Left cardiac atrium (tissue), 4 donors: ENCODE measurements around the gene LRRC4. TPM values are rescaled to one million over a fixed set of nuclear protein-coding genes. Genes with fewer than 3 reads are reported as not detected.
A peak's percentile ranks its signal among the peaks of the same experiment; 100 is the strongest.

ENCODE experiments used
- ATAC-seq, 2 donors: fragments of 200-7000 bp; cut with Tn5 transposase; one replicate each; pipeline ENCODE4 v1.9.1; 2020; ENCODE audit warnings: mild to moderate bottlenecking in 2 of 2, moderate library complexity in 2 of 2
- DNase-seq: peaks from one replicate; pipeline ENCODE4 v3.0.0-alpha.2; 2020
- intact Hi-C, 2 donors: fragments of 100-400 bp; cut with DNase I; formaldehyde crosslinking; loops; one replicate each; pipeline versions ENCODE4 v1.14.1 to v1.15.1; 2022 to 2023
- long read RNA-seq: library from polyadenylated mRNA; unstranded; transcript quantifications from one replicate; pipeline ENCODE4 v2.0.0, GENCODE V29; 2021
- total RNA-seq, 2 donors: library from RNA; stranded (reverse); fragmentation: NEBNext Ultra II Directional; extraction: Animal tissue kit (Norgen Biotek cat#: 25700); gene quantifications; one replicate each; pipeline ENCODE4 v1.2.1, GENCODE V29; 2021
- donor health status: DM: no; HTN: yes; CAD: no.
- donor health status: DM: no; HTN: yes; CAD: no; lungs with severe emphysema.
- donor health status: DM: yes; HTN: yes; CAD: no.
- donor health status: Dilated cardiomyopathy.

LRRC4 gene, protein sequence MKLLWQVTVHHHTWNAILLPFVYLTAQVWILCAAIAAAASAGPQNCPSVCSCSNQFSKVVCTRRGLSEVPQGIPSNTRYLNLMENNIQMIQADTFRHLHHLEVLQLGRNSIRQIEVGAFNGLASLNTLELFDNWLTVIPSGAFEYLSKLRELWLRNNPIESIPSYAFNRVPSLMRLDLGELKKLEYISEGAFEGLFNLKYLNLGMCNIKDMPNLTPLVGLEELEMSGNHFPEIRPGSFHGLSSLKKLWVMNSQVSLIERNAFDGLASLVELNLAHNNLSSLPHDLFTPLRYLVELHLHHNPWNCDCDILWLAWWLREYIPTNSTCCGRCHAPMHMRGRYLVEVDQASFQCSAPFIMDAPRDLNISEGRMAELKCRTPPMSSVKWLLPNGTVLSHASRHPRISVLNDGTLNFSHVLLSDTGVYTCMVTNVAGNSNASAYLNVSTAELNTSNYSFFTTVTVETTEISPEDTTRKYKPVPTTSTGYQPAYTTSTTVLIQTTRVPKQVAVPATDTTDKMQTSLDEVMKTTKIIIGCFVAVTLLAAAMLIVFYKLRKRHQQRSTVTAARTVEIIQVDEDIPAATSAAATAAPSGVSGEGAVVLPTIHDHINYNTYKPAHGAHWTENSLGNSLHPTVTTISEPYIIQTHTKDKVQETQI
- total RNA-seq: 1 to 10 TPM; 3.9 to 8.3 TPM
- long read RNA-seq, partial matches to known transcripts: 0 of 5 reads
- long read RNA-seq, other reads (novel, unspliced or antisense): 5 of 5 reads

DNA sequence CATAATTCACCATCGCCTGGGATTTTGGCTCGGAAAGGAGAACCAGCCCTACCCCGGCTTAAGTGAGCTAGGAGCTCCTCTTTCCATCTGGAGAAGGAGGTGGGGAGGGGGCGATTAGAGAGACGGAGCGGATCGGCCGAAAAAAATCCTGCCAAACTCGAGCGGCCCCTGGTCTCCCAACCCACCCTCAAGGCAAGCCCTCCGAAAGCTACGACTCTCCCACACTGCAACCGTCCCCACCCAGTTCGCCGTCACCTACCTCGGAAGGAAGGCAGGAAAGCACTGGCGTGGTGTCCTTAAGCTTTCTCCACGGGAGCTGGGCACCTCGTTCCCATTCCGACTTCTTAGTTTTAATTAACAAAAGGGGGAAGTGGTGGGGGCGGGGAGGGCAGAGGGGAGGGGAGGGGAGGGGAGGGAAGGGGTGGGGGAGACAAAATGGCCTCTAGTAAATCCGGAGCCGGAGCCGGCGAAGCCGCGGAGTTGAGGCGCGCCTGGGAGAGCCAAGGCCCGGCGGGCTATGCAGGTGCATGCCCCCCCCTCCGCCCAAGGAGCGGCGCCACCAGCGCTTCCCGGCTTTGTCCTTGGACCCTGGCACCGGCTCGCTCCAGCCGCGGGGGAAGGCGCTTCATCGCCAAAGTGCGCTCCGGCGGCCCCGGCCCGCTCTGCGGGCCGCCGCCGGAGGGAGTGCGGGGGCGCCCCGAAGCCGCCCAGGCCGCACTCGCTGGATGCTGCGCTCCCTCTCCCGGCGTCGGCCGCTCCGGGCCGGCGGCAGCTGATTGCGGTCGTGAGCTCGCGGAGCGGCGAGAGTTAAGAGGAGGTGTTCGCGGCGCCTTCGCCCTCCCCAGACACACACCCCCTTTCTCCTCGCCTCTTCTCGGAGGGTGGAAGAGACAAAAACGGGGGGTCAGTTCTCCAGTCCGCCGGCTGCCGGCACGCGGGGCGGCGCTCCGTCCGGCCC is at the start of gene LRRC4:
Gene LRRC4, minus strand, starts transcription at position 784 of the 958 bp plus-strand sequence. CDS start 797 bp downstream, outside the sequence.
- peak; percentile 28 to 40 for ATAC-seq
- intact Hi-C loops: loop anchor here in 1 of 2 donors (10.0 kb wide), 1 partner anchor 446 kb away; the partner anchor contains the start of genes ARF5 and GCC1
- DNase-seq: peak; percentile 47

DNA sequence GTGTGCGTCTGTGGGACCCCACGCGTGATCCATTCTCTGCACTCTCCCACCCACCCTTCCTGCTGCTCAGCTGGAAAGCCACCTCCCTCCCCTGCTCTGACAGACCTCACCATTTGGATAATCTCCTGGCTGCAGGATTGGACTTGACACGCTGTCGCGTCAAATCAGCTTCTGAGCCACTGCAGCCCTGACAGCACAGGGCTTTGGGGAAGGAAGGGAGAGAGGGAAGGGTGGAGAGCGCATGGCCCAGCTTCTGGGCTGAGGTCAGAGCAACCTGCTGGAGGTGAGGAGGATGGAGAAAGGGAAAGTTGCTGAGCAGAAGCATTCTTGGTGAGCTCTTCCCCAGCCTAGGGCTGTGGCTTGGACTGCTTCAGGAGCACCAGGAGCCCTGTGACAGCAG is 48.9 kb upstream of the LRRC4 start:
- intact Hi-C loops: no loop called here
- no peak for DNase-seq

DNA sequence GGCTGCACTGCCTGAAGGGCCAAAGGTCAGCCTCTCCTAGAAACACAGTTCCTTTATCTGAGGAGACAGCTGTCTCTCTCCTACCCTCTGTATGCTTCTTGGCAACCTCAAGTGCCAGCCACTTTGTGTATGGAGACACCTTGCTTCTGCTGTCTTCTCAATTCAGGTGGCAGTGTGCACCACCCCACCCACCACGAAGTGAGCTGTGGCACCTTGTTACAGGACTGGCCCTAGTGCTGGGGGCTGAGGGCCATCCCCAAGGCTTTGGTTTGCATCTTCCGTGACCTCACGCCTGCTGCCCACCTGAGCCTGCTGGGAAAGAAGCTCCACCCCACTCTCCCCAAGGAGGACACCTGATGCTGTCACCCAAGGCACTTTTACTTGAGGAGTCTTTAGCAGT is 47.1 kb upstream of the LRRC4 start:
- ATAC-seq (no peak), DNase-seq (no peak)
- intact Hi-C loops: no loop called here

More for the DNA sequence above, 48.9 kb upstream of the LRRC4 start:
- ATAC-seq: no peak

DNA sequence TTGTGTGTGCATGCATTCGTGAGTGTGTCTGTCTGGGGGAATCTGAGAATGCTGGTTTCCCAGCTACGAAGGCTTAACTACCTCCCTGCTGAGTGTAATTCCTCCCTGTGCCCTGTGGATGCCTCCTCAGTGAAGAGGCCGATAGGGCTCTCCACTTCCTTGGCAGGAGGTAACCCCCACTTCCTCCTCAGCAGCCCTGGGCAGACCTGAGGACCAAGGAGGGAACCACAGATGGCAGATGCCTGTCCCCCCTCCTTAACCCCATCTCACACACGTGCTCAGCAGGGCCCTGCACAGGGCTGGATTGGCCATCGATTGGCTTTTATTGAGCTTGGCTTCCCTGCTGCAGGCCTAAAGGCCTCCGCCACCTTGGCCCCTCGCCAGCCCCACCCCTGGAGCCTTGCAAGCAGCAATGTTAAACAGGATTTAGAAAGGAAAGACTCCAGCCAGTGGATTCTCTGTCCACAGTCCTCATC is 45.6 kb upstream of the LRRC4 start:
- intact Hi-C loops: no loop called here
- ATAC-seq: peak; percentile 5 to 53
- DNase-seq: peak; percentile 60

DNA sequence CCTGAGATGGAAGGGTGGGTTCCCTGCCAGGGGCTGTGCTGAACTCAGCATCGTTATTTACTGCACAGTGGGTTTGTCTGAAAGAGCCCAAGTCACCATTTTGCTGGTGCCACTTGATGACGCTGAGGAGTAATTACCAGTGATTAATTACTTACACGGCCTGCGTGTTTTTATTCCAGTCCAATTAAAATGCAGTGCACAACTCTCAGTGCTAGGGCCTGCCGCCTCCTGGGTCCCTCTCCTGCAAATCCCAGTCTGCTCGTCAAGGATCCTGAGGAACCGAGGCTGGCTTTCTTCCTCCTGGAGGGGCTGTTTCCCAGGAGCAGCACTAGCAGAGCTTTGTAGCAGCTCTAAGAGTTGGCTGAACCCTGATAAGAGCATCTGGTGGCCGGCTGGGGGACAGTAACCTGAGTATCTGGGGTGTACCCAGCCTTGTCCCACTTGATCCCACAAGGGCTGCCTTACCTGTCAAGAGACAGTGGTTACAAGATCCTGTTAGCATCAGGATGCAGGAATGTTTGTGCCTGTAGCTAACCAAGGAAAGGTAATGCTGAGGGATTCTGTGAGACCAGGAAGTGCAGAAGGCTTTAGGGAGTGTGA is 45.1 kb upstream of the LRRC4 start:
- intact Hi-C loops: no loop called here
- no peak for ATAC-seq

DNA sequence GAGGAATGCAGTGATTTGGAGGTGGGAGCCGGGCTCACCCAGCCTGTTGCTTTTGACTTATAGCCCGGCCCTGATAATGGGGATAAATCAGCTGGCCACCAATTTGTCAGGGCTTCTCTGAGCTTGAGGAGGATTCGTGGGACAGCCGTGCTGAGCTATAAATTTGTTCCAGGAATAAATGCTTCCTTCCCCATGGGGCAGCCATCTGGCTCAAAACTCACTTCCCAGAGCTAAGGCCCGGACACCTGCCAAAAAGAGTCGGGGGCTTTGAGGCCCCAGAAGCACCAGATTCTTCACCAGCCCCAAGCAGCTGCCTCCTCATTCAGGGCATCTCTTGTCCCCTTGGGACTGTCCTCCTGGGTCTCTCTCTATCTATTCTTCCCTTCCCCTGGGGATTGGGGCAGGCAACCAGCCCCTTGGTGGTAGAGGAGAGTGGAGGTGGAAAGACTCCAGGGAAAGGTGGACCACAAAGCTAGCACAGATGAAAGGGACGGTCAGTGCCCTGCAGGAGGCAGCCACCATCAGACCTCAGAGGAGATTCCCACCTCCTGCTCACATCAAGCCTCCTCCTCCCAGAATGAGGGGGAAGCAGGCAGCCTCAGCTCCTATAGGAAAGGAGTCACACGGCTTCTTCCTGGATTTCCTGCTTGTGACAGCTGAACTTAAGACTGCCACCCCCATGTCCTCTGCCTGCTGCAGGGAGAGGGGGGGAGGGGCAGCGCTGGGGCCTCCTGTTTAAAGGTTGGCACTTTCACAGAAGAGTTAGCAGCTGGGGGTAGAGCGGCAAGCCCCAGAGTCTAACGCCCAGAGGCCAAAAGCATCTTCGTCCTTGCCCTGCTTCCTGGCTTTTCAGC is 44.2 kb upstream of the LRRC4 start:
- DNase-seq (no peak), ATAC-seq (peak in 1 of 2 donors; percentile 31)
- intact Hi-C loops: no loop called here

More for the DNA sequence above, 45.1 kb upstream of the LRRC4 start:
- no peak for DNase-seq

DNA sequence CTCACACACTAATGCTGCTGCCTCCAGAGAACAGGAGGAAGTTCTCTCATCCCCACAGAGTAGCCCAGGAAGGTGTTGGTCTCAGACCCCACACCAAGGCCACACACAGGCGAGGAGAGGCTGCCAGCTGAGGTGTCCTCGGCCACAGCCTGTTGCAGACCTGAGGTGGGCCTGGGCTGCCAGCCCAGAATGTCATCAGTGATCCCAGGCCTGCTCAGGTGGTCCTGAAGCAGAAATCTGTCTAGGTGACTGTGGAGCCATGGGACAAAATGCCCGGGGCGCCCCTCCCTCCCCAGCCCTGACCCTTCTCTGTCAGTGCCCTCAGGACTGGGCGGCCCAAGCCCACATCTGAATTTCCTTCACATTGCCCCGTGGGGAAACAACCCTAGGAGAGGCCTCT is 43.5 kb upstream of the LRRC4 start:
- intact Hi-C loops: no loop called here
- no peak for DNase-seq
- ATAC-seq: no peak

DNA sequence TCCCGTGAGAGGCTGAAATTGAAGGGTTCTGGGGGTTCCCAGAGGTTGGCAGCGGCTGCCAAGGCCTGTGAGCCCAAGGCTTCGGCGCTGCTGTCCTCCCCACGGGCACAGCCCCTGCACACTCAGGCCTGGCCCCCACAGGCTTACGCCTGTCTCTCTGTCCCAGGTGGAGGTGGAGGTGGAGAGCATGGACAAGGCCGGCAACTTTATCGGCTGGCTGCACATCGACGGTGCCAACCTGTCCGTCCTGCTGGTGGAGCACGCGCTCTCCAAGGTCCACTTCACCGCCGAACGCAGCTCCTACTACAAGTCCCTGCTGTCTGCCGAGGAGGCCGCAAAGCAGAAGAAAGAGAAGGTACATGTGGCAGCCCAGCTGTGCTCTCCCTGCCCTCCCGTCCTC is 43.1 kb upstream of the LRRC4 start:
- intact Hi-C loops: no loop called here
- DNase-seq (no peak), ATAC-seq (no peak)

DNA sequence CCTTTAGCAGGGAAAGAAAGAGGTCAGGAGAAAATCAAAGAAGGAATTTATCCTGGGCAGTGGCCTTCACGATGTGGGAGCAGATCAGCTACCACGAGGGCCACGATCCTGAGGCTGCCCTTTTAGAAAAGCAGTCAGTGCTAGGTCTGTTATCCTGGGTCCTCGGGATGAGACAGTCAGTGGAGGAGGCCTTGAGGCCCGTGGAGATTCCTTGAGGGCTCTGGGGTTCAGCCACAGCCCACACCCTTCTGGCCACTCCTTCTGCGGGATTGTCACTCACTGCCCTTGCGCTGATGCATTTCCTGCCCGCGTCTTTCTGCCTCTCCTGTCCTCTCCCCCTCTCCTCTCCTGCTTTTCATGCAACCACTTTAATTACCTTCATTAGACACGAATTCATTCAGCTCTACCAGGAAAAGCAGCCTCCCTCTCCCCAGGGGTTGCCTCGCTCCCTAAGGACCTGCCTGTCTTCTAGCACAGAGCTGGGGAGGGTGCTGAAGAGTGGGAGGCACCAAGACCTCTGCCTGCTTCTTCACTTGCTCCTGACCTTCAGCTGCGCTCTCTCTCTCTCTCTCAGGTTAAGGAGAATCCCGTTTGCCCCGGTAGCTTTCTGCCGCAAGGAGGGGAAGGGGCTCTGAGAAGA is 42.6 kb upstream of the LRRC4 start:
- no peak for ATAC-seq
- intact Hi-C loops: no loop called here

DNA sequence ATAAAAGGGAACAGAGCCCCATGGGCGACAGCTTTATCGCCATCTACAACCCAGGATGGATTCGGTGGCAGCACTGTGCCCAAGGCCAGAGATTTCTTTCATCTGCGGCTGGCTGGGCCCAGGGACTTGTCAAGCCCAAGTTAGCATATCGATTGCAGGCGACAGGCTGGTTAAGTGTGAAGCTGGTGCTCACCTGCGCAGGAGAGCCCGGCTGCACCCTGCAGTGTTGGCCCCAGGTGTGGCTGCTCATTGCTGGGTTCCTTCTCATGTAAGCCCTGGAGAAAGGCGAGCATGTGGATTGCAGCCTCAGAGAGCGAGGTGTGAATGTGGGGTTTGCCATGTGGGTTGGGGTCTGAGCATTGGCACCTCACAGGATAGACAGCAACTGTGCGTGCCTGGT is 40.6 kb upstream of the LRRC4 start:
- intact Hi-C loops: no loop called here
- ATAC-seq (no peak), DNase-seq (no peak)

More for the DNA sequence above, 42.6 kb upstream of the LRRC4 start:
- DNase-seq: no peak

DNA sequence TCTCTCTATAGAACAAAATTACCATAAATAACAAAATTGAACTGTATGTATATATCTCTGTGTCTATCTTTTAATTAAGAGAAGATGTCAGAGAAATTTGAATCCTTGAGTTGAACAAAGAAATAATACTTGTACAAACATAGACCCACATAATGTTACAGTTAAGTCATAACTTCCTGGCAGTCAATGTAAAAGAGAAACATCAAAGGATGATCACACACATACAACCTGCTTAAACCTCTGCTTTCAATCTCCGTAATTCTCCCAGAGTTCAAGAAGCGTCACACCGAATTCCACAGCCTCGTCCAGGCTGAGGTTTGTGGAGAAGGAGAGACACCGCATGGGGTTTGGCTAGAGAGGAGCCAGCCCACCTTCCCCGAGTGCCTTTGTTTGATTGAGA is 40.1 kb upstream of the LRRC4 start:
- DNase-seq: no peak
- intact Hi-C loops: no loop called here
- no peak for ATAC-seq

DNA sequence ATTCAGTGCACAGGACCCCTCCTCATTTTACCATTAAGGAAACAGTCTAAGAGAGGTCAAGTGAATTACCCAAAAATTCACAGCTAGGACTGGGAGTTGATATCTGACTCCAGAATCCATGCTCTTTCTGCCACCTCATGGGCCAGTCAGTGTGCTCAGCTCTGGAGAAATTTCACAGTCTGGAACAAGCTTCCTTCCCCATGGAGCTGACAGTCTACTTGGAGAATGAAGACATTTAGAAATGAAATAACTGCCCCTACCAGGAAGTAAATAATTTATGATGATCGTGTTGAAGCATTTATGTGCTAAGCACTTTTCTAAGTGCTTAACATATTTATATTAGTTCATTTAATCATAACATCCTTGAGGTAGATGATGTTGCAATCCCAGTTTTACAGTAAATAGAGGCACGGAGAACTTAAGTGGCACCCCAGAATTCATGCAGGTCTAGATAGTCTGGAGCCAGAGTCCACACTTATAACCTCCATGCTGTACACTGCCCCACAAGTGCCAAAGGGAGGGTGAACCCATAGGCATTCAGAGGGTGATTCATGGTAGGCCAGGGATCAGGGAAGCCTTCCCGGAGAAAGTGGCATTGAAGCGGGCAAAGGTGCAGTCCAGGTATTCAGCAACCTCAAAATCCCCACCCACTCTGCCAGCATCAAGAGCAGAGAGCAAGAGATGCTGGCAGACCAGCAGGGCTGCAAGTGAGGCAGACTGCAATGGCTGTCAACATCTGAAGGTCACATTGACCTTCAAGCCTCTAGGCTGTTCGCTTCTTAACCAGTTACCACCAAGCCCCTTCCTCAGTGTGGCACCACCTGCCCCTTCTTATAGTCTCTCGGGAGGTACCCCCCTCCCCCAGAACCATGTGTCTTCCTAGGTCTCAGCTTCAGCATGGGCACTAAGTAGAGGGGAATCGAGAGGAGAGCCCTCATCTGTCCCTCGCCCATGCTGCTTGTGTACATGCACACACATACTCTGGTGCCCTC is 38.4 kb upstream of the LRRC4 start:
- no peak for ATAC-seq
- intact Hi-C loops: no loop called here
- DNase-seq: no peak

DNA sequence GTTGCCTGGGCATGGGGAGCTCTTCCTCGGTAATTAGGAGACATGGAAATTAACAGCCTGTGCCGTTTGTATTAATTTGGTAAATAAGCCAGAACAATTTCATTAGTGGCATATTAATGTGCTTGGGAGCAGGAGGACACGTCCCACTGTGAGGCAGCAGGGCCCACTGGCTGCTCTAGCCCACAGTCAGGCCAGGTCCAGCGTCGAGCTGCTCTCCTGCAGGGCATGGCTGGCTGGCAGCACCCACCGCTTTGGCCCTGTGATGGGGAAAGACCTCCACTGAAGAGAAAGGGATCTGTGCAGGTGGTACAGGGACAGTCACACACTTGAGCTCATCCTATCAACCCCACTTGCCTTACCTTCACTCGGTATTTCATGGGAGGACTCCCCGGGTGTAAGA is 37.5 kb upstream of the LRRC4 start:
- no peak for DNase-seq
- no peak for ATAC-seq
- intact Hi-C loops: no loop called here

DNA sequence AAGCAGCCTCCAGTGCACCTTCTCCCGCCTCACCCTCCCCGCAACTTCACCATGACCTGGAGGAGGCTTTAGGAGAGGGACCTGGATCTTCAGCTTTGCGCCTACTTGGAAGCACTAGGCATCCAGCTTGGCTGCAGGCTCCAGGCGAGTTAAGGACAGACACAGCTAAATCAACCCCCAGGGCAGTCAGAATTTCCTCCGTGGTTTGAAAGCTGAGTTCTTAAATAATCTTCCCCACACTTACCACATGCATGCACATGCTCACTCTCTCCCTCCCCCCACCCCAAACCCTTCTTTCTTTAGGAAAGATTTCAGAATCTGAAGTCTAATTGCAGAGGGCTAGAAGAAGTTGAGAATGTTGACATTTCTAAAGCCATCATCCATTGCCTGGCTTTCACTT is 36.7 kb upstream of the LRRC4 start:
- intact Hi-C loops: no loop called here
- no peak for DNase-seq
- ATAC-seq: no peak

DNA sequence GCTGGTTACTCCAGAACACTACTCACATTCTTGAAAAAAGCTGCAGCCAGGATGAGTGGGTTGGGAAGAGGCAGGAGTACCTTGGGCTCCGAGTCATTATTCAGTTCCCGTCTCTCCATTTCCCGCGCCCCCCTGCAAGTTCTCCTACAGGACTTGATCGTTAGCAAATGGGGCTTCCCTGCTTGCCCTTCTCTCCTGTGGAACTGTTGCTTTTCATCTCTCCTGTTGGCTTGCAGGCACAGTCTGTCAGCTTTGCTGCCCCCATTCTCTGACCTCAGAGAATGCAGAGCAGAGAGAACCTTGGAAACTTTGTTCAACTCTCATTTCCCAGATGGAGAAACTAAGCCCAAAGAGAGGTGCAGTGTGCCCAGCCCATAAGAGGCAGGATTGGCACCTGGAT is 35.6 kb upstream of the LRRC4 start:
- ATAC-seq (peak in 1 of 2 donors; percentile 19), DNase-seq (no peak)
- intact Hi-C loops: no loop called here

DNA sequence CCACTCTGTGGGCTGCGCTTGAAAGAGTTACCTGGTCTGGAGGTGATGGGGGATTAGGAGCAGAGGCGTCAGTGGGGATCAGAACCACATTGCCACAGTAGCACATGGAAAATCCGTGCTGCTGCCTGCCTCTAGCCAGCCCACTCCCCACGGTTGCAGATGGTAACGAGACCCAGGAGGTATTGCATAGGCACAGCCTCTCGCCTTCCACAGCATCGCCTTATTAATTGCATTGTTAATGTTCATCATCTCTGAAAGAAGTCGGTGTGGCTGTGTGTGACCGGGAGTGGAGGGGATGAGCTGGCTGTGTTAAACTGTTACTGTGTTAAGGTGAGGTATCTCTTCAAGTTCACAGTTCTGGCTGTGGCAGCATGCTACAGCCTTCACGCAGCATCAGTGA is 35.2 kb upstream of the LRRC4 start:
- DNase-seq (no peak), ATAC-seq (no peak)
- intact Hi-C loops: no loop called here
